Right renal pelvis (tissue), 4 donors: ENCODE results near the gene GADD45B. TPM values are rescaled to one million over a fixed set of nuclear protein-coding genes. Genes with fewer than 3 reads are reported as not detected.
"Not testable (repeated sequence)": the region's sequence is repeated elsewhere in the genome, so short reads cannot be mapped to it uniquely, and the experiment has no call there.

ENCODE experiments used
- DNase-seq, 4 donors: peaks; one replicate each; pipeline ENCODE4 v3.0.0-alpha.2; 2013; ENCODE audit warnings: low read depth in 4 of 4, low spot score in 3 of 4, missing footprints in 1 of 4
- polyA plus RNA-seq, 4 donors: library from polyadenylated mRNA; unstranded; fragments of 120-200 nt; gene quantifications; one replicate each; pipeline ENCODE4 v1.2.1, GENCODE V29; 2013; ENCODE audit not compliant: insufficient read length in 4 of 4

Gene GADD45B
- polyA plus RNA-seq, 4 donors: 10.1 to 14.1 (median 13.1) TPM

- no peak for DNase-seq
Observed at GRCh38 chr19:2507109-2507508, 31.2 kb downstream of the GADD45B start.

GRCh38 chr19:2509096-2509495 lies 33.2 kb downstream of the GADD45B start:
- no peak for DNase-seq

GRCh38 chr19:2511570-2511969 lies 35.6 kb downstream of the GADD45B start:
- DNase-seq: no peak

GRCh38 chr19:2511991-2512390 lies 36.1 kb downstream of the GADD45B start:
- no peak for DNase-seq

- no peak for DNase-seq
Observed at GRCh38 chr19:2512523-2513431, 36.9 kb downstream of the GADD45B start.

- no peak for DNase-seq
Observed at GRCh38 chr19:2514981-2515518, 39.1 kb downstream of the GADD45B start.

- no peak for DNase-seq
Observed at GRCh38 chr19:2516727-2517126, 40.8 kb downstream of the GADD45B start.

- no peak for DNase-seq
Observed at GRCh38 chr19:2517881-2518601, 42.1 kb downstream of the GADD45B start.

GRCh38 chr19:2518856-2519255 lies 42.9 kb downstream of the GADD45B start:
- DNase-seq: not testable (repeated sequence)

GRCh38 chr19:2519482-2519881 lies 43.6 kb downstream of the GADD45B start:
- no peak for DNase-seq

- DNase-seq: no peak
Observed at GRCh38 chr19:2523630-2524311, 47.8 kb downstream of the GADD45B start.

- no peak for DNase-seq
Observed at GRCh38 chr19:2524361-2524839, 48.5 kb downstream of the GADD45B start.

- DNase-seq: no peak
Observed at GRCh38 chr19:2524840-2525723, 49.2 kb downstream of the GADD45B start.

- DNase-seq: no peak
Observed at GRCh38 chr19:2527171-2527570, 51.2 kb downstream of the GADD45B start.

- DNase-seq: no peak
Observed at GRCh38 chr19:2527686-2528085, 51.8 kb downstream of the GADD45B start.

Other genes starting within 250 kb of the GADD45B start
- 10 to 100 TPM; 58.4 to 91.2 (median 63.3) TPM for gene PLEKHJ1, start 239.8 kb upstream of the GADD45B start, polyA plus RNA-seq
- 10 to 100 TPM; 65.4 to 91.1 (median 73.2) TPM for gene SF3A2, start 239.3 kb upstream of the GADD45B start, polyA plus RNA-seq
- 1 to 10 TPM; 1.7 to 4.0 (median 2.2) TPM for gene AMH, start 226.8 kb upstream of the GADD45B start, polyA plus RNA-seq
- under 1 TPM; 0.30 to 0.91 (median 0.45) TPM for gene JSRP1, start 219.7 kb upstream of the GADD45B start, polyA plus RNA-seq
- under 1 TPM in 3 of 4 donors, not detected in 1; 0.06 to 0.08 (median 0.06) TPM for gene PEAK3, start 194.0 kb upstream of the GADD45B start, polyA plus RNA-seq
- gene LINGO3, start 168.0 kb upstream of the GADD45B start, polyA plus RNA-seq: under 1 TPM in 1 of 4 donors, not detected in 3; 0.06 TPM
- gene LSM7, start 147.5 kb upstream of the GADD45B start, polyA plus RNA-seq: 100 to 1,000 TPM in 1 of 4 donors, 10 to 100 TPM in 3; 69.8 to 117 (median 73.1) TPM
- 10 to 100 TPM; 53.8 to 91.6 (median 59.9) TPM for gene SPPL2B, start 147.4 kb upstream of the GADD45B start, polyA plus RNA-seq
- gene TMPRSS9, start 115.9 kb upstream of the GADD45B start, polyA plus RNA-seq: under 1 TPM; 0.13 to 0.29 (median 0.26) TPM
- 100 to 1,000 TPM in 1 of 4 donors, 10 to 100 TPM in 3; 62.6 to 125 (median 71.4) TPM for gene TIMM13, start 48.5 kb upstream of the GADD45B start, polyA plus RNA-seq
- gene LMNB2, start 19.2 kb upstream of the GADD45B start, polyA plus RNA-seq: 10 to 100 TPM; 54.2 to 79.5 (median 62.3) TPM
- gene GNG7, start 226.6 kb downstream of the GADD45B start, polyA plus RNA-seq: 1 to 10 TPM; 5.6 to 6.8 (median 6.3) TPM
- 1 to 10 TPM; 2.6 to 3.6 (median 3.1) TPM for gene DIRAS1, start 245.2 kb downstream of the GADD45B start, polyA plus RNA-seq